DMS153 (cell line): Measurements from ENCODE around the gene DTNBP1.
A peak's percentile ranks its signal among the peaks of the same experiment; 100 is the strongest.

Experiments
- DNase-seq: peaks from one replicate; lab custom pipeline; 2025; lab: John Stamatoyannopoulos, UW

The DTNBP1 gene

GRCh38 chr6:15515226-15515625 lies 147.6 kb downstream of the DTNBP1 start:
- no peak for DNase-seq

GRCh38 chr6:15513801-15514711 lies 148.8 kb downstream of the DTNBP1 start:
- DNase-seq: no peak

- DNase-seq: no peak
Measured at GRCh38 chr6:15513131-15513771, 149.6 kb downstream of the DTNBP1 start.

GRCh38 chr6:15512721-15513120 lies 150.1 kb downstream of the DTNBP1 start:
- no peak for DNase-seq

GRCh38 chr6:15512126-15512525 lies 150.7 kb downstream of the DTNBP1 start:
- no peak for DNase-seq

- no peak for DNase-seq
Measured at GRCh38 chr6:15511248-15512125, 151.3 kb downstream of the DTNBP1 start.

GRCh38 chr6:15510536-15511247 lies 152.1 kb downstream of the DTNBP1 start:
- DNase-seq: no peak

- no peak for DNase-seq
Measured at GRCh38 chr6:15510121-15510520, 152.7 kb downstream of the DTNBP1 start.

GRCh38 chr6:15509335-15509933 lies 153.4 kb downstream of the DTNBP1 start:
- DNase-seq: no peak

GRCh38 chr6:15508931-15509330 lies 153.9 kb downstream of the DTNBP1 start:
- DNase-seq: no peak

GRCh38 chr6:15508441-15508871 lies 154.4 kb downstream of the DTNBP1 start:
- no peak for DNase-seq

- DNase-seq: no peak
Measured at GRCh38 chr6:15507746-15508145, 155.1 kb downstream of the DTNBP1 start.

GRCh38 chr6:15507221-15507620 lies 155.6 kb downstream of the DTNBP1 start:
- DNase-seq: no peak

- DNase-seq: no peak
Measured at GRCh38 chr6:15506066-15506465, 156.8 kb downstream of the DTNBP1 start.

GRCh38 chr6:15505463-15505918 lies 157.3 kb downstream of the DTNBP1 start:
- no peak for DNase-seq

- peak; percentile 51 for DNase-seq
Measured at GRCh38 chr6:15504581-15505350, 158.1 kb downstream of the DTNBP1 start.

GRCh38 chr6:15504040-15504495 lies 158.8 kb downstream of the DTNBP1 start:
- no peak for DNase-seq

GRCh38 chr6:15503346-15503680 lies 159.5 kb downstream of the DTNBP1 start:
- no peak for DNase-seq

- DNase-seq: no peak
Measured at GRCh38 chr6:15502446-15503345, 160.1 kb downstream of the DTNBP1 start.
